GM21619 (cell line): ENCODE data around the gene PRKAR1A.
"Not testable (repeated sequence)": the region's sequence is repeated elsewhere in the genome, so short reads cannot be mapped to it uniquely, and the experiment has no call there.

Source experiments
- ATAC-seq: cut with Tn5 transposase; IDR thresholded peaks from one replicate; pipeline ENCODE4 v1.9.1; 2021; ENCODE audit not compliant: unreplicated experiment

Gene PRKAR1A

DNA sequence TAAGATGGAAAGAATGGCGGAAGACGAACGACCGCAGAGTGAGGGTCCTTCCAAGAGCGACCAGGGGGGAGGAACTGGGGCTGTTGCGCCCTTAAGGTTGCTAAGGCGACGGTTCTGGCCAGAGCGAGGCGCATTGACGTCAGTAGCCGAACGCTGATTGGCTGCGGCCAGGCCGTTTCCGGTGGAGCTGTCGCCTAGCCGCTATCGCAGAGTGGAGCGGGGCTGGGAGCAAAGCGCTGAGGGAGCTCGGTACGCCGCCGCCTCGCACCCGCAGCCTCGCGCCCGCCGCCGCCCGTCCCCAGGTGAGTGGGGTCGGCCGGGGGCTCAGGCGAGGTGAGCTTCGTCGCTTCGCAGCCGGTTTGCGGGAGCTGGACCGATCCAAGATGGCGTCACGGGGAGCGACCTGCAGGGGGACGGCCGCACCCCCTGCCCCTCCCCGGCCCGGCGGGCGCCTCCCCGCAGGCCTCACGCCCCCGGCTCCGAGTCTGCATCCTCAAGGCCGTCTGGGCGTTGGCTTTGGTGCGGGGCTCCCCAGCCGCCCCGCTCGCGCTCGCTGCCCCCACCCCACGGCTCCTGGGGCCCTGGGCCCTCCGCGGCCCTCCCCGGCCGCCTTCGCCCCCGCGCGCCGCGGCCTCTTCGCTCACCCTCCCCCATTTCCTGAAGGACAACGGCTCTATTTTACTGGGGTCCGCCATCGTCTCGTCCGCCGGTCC is at the start of gene PRKAR1A:
TSS of gene PRKAR1A (plus strand) at position 184 of the 713 bp plus-strand sequence. CDS start 2,970 bp downstream, outside the sequence.
- peak; percentile 85 for ATAC-seq

DNA sequence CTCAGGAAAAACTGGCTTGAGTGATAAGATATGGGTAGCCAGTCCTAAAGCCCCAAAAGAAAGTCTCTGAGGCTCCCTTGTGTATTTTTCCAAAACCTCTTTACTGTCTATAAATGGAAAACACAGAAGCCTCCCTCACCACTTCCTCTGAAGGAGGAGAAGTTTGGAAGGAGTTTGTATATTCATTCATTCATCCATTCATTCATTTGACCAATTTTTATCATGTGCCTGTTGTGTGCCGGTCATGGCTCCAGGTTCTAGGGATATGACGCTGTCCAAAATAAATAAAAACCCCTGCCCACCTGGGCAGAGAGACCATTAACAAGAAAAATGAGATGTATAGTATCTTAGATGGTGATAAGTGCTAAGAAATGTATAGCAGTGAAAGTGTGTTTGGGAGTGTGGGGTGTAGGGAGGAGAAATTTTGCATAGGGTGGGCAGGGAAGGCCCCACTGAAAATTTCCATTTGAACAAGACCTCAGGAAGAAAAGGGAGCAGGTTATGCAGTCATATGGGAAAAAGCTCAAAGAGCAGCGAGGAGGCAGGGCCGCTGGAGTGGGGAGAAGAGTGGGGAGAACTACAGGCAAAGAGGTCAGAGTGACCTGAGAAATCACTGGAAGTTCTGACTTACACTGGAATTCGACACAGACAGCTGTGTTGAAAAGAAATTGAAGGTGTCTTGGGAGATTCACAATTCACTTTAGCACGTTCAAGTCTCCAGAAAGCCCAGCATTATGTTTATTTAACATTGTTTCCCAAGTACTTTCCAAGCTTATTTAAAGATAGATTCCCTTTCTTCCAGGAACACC is 48.8 kb upstream of the PRKAR1A start:
- no peak for ATAC-seq

DNA sequence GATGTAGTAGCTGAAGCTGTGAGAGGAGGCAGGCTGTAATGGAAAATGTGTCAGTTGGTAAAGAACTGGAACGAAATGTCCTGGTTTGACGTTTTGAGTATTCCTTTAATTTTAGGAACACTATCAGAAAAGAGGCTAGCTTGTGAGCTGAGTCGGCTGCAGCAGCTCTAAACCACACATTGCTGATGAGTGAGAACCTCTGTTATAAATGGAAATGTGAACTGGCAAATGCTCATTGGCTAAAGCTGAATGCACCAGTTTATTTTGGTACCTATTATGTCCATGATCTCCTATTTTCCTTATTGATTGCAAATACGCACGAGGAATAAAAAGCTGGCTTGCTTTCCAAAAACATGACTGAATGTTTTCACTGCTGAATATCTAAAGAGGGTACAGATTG is 43.9 kb upstream of the PRKAR1A start:
- ATAC-seq = no peak

DNA sequence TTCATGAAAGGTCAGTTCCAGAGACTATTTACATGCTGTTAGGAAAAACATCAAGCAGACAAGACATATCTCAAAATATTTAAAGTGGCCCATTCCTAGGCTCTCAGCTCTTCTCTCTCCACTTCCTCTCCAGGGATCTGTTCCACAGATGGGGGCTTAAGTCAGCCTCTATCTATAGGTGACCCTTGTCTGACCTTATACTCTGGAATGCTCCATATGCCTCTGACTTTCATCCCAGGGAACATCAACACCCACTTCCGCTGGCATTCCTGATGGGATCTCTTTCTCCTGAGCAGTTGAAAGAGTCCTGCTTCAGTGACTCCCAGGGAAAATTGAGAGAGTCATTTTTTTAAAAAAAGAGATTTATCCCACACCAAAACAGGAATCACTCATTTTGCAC is 43.4 kb upstream of the PRKAR1A start:
- no peak for ATAC-seq

- no peak for ATAC-seq
Measured at GRCh38 chr17:68470961-68471360, 41.3 kb upstream of the PRKAR1A start.

DNA sequence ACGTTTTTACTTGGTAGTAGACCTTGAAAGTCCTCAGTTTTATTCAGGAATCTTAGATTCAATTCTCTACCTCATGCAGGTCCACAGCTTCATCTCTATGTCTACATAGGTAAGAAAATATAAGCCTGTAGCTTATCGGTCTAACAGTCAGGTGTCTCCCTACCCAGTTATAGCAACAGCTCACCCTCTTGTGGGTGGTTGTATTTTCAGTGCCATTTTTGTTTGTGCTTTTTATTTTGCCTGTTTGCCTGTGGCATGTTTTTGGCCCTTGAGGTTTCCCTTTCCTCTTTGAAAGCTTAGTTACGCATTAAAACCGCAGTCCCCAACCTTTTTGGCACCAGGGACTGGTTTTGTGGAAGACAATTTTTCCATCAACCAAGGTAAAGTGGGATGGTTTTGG is 31.3 kb upstream of the PRKAR1A start:
- ATAC-seq = no peak

DNA sequence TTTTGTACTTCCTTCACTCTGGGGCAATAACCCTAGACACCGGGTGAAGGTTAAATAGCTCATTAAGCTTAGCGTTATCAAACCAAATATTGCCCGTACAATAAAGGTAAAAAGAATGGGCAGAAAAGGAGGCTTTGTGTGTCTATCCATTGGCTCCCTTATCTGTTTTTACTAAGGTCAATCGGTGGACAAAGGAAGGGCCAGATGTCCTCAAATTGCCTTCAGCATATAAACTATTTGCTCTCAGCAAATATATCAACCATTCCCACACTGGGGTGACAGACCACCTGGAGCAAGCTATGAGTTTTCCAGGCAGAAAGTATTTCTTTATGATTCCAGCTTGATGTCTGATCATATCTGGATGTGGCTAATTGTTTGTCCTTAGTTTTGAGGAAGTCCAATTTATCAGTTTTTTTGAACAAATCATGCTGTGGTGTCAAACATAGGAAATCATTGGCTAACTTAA is 29.6 kb upstream of the PRKAR1A start:
- ATAC-seq = no peak

- no peak for ATAC-seq
Measured at GRCh38 chr17:68484458-68484857, 27.8 kb upstream of the PRKAR1A start.

- no peak for ATAC-seq
Measured at GRCh38 chr17:68489919-68490318, 22.3 kb upstream of the PRKAR1A start.

DNA sequence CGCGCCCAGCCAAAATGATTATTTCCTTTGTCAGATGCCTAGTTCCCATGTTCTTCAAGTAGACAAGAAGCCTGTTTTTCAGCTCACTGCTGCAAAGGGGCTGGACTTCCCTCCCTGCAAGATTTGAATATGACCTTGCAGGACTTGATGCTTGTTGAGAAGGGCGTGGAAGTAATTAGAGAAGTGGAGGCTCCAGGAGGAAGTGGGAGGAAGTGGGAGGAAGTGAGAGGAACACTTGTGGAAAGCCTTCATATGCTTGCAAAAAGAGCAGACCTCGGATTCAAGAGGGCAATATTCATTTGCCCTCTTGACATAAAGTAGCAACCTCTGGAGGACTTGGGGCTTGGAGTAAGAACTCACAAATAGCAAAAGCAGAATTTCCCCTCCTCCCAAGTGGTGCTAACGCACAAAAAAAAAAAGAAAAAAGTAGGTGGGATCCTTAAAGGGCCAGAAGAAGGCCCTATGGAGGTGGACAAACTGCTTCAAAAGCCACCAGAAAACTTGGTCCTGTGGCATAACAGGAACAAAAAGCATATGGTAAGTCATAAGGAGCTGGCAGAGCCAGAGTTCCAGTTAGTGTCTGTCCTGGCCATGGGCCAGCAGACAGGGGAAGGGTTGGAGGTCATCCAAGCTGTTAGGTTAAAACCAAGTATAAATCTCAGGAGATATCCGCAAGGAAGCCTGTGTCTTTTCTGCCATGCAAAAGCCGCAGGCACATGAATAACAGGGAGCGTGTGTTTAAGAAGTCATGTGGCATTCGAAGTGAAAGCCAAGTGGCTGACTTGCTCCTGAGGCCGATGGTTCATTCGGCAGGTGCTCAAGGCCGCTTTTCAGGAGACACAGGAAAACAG is 20.6 kb upstream of the PRKAR1A start:
- ATAC-seq = no peak

GRCh38 chr17:68492394-68493054 is 19.7 kb upstream of the PRKAR1A start:
- not testable (repeated sequence) for ATAC-seq

DNA sequence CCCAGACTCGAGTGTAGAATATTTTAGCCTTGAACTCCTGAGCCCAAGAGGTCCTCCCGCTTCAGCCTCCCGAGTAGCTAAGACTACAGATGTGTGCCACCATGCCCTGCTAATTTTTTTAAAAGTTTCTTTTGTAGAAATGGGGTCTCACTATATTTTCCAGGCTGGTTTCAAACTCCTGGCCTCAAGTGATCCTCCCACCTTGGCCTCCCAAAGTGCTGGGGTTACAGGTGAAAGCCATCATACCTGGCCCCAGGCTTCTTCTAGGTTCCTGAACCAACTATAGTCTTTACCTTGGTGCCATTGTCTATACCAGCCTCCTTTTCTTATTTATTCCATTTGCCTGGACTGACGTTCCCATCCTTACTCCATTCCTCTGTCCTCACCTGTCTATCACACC is 17.1 kb upstream of the PRKAR1A start:
- no peak for ATAC-seq

DNA sequence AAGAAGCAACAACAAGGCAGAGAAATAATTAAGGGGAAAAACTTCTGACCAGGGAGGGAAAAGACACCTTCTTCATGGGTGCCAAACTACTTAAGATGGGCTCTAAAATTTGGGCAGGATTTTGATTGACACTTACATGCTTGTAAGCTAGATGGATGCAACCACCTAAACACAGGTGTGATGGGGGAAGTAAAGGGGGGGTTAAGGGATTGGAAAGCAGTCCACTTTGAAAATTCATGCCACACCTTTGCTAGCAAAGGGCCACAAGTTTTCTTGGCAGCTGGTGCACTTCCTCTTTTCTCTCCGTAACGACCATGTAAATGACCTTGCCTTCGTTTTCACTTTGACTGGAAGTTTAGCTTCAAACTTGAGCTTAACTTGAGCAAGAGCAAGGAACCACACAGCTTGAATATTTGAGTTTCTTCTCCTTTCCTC is 14.3 kb upstream of the PRKAR1A start:
- ATAC-seq = peak; percentile 96

GRCh38 chr17:68498479-68499326 is 13.5 kb upstream of the PRKAR1A start:
- peak; percentile 22 for ATAC-seq

DNA sequence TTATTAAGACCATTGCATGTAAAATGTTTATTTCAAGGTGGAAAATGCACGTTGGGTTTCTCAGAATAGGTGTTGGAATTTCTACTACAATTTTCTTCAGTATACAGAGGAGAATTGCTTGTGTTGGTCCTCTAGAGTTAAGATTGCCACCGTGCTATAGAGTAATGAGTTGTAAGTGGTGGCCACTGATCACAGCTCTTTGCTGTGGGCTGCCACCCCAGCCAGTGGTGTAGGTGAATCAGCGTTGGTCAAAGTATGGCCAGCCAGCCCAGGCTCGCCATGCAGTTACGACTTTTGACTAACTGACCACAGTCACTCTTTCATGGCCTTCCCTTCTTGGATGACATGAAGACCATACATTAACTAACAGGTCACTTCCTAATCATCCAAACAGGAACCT is 12.6 kb upstream of the PRKAR1A start:
- ATAC-seq = no peak

DNA sequence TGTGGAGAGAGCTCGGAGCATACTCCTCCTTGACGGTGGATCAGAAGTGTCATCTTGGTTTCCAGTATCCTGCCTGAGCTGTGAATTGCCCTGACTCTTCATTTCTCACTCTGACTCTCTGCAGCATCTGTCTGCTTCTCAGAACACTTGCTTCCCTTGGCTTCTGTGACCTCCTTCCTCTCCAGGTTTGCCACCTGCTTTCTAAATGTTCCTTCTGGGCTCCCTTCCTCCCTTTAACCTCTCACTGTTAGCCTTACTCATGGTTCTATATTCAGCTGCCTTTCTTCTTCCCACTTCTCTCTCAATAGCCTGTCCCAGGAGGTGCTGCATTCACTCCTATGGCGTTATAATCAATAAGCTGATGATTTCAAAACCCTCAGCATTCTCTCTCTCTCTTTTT is 11.2 kb upstream of the PRKAR1A start:
- ATAC-seq = no peak

- no peak for ATAC-seq
Measured at GRCh38 chr17:68505951-68506350, 6.3 kb upstream of the PRKAR1A start.

DNA sequence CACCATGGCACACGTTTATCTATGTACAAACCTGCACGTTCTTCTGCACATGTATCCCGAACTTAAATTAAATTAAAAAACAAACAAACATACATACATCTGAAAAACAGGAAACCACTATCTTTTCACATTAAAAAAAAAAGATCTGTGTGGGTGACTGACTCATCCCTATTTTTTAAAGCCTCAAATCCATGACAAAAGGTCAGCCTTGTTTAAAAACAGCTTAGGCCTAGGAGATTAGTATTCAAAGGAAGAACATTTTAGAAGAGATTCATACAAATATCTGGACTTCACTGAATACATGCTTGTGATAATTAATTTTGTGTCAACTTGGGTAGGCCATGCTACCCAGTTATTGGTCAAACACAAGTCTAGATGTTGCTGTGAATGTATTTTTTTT is 4.7 kb upstream of the PRKAR1A start:
- ATAC-seq = no peak

- ATAC-seq = no peak
Measured at GRCh38 chr17:68509141-68510057, 2.8 kb upstream of the PRKAR1A start.
